GM18873 (cell line): ENCODE measurements around the gene SLC22A6.

ENCODE experiments used
- ATAC-seq: cut with Tn5 transposase; IDR thresholded peaks from one replicate; pipeline ENCODE4 v1.9.1; 2021; ENCODE audit warnings: mild to moderate bottlenecking, moderate library complexity, moderate number of reproducible peaks; ENCODE audit not compliant: unreplicated experiment, low FRiP score

The SLC22A6 gene

DNA sequence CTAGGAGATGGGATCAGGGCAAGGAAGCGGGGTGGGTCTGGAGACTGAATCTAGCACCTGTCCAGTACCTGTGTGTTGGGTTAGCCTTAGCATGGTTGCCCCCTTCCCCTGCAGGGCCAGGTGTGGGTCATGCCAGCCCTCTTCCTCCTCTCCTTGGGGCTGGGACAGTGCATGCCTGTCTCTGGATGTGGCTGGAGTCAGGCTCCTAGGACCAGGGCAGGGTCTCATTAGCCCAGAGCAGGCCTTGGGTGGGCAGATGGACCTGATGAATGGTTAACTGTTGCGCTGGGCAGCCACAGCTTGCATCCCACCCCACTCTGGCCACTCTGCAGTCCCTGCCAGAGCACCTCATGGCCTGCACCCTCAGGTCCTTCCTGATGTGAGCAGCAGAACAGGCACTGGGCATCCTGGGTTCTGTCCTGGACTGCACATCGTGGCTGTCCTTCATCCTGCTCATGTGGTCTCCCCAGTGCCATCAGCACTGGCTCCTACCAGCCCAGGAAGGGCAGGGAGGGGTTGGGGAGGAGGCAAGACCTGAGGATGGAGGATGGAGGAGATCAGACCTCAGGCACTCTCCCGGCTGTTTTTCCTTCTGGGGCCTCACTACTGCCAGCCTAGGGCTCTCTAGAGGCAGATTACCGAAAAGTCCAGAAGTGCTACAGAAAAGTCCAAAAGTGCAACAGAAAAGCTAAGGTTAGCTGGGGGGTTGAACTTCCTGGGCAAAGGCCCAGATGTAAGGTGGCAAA, 50.8 kb downstream of the SLC22A6 start:
- ATAC-seq, result no peak

DNA sequence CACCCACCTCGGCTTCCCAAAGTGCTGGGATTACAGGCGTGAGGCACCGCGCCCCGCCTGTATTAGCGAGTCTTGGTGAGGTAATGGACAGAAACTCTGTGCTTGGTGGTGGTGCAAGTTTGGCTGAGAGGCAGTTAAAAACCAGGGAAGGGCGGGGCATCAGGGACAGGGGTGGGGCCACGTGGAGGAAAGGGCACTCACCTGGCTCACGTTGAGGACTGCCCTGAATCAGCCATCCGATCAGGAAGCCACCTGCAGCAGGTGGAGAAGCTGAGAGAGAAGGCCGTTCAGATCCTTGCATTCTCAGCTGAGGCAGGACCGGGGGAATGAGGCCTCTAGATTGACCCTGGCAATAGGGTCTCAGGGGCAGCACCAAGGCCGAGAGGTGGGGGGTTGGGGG, 51.5 kb downstream of the SLC22A6 start:
- ATAC-seq, result no peak

DNA sequence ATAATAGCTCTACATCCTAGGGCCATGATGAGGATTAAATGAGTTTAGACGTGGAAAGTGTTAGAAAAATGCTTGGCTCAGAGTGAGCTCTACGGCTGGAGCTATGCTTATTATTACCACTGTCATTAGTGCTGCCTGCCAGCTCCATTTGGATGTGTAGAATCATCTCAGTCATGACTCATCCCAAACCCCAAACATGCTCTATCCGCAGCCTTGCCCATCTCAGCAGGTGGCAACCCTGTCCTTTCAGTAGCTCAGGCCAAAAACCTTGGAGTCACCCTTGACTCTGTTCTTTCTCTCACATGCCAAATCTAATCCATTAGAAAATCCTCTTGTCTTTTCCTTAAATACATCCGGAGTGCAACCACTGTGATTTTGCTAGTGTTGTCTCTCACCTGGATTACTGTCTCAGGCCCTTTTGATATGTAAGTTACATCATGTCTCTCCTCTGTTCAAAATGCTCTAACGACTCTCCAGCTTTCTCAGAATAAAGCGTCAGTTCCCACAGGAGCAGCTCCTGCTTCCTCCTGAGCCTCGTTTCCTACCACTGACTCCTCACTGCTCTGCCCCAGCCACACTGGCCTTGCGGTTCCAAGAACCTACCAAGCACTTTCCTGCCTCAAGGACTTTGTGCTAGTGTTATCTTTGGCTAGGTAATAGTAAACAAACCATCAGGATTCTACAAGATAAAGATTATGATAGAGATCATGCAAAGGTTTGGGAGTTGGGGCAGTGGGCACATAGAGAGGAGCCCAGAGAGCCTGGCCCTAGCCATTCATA, 53.1 kb downstream of the SLC22A6 start:
- no peak for ATAC-seq

DNA sequence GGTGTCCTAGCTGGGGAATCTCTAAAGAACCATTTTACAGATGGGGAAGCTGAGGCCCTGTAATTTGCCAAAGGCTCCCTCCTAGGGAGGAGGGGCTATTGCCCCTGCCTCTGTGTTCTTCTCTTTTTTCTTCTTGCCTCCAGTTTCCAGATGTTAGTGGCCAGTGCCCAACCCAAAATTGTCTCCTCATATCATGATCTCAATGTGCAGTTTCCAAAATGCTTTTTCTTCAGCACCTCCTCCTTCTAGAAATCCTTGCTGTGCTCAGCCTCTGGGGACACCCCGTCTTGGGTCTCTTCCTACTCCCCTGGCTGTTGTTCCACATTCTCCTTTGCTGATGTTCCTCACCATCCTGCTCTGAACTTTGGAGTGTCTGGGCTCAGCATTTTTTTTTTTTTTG, 54.1 kb downstream of the SLC22A6 start:
- no peak for ATAC-seq

DNA sequence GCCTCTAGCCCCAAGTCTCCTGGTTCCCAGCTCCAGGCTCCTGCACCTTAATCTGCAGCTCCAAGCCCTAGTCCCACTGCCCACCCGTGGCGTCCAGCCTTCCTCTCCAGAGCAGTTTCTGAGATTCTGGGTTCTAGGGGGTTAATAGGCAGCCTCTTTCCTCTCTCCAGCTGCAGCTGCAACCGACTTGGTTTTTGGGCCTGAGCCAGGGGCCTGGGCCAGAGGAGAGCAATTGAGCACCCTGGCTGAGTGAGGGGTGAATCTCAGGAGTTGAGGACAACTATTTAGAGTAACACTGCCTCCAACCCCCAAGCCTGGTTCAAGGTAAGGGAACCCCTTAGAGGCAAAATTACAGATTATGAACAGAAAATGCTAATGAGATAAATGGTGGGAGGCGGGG, 54.6 kb downstream of the SLC22A6 start:
- ATAC-seq, result no peak

DNA sequence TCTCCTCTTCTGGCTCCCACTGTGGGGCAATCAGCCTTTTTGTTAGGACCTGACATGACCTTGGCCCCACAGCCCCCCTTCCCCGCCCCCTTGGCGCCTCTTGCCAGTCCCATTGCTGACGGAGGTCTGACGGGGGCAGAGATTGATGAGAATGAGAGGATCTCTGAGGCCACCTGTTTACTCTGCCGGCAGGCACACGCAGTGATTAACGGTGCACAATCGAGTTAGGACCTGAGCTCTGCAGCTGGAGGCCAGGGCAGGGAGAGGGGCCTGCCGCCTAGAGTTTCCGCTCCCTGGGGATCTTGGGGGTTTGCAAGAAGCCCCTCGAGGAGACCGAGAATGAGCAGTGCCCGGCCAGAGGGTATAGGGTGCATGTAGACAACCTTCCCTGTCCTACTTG, 56.8 kb downstream of the SLC22A6 start:
- ATAC-seq, result no peak

DNA sequence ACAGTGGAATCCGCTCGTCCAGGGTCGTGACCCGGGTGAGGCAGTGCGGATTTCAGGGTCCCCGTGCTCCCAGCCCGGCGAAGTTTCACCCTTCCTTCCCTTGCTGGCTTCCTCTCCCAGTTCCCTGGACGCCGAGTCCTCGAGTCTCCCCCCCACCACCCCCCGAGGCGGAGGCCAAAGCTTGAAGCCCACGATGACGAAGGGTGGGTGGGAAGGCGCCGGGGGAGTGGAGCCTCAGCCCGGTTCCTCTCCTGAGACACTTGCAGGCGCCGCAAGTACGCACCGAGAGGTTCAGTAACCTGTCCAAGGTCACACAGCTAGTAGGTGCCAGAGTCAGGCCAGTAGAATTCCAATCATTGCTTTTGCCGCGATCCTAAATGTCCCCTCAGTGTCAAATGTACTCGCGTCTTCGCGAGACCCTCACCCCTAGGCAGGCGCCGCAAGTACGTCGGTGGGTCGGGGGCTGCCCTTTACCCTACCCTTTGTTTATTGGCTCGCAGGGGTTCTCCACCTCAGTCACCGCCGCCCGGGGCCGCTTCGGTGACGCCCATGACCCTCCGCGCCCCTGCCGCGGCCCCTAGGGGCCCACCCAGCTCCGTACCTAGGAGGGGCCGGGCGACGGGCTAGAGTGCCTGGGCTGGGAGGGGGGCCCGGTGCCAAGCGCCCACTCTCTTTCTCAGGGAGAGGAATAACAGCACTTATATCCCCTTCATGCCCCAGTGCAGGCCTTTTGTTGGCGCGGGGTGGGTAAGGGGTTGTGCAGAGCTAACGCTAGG, 57.9 kb downstream of the SLC22A6 start:
- no peak for ATAC-seq
